Measurements from ENCODE around the gene SAV1. TPM values are rescaled to one million over a fixed set of nuclear protein-coding genes. Genes with fewer than 3 reads are reported as not detected.
"Not testable (repeated sequence)": the region's sequence is repeated elsewhere in the genome, so short reads cannot be mapped to it uniquely, and the experiment has no call there.

The SAV1 gene
- total and polyA plus RNA-seq, 2 experiments from 2014 or later, result 28.6 to 30.2 TPM

GRCh38 chr14:50705026-50705593 lies 37.0 kb upstream of the SAV1 start:
- Histone ChIP-seq H3K27ac (no peak overlapping the region), H3F3A (ENCODE audit: insufficient read depth) (no peaks in the 10 kb centered on the region), H4K20me1 (ENCODE audit: insufficient read depth) (no peaks in the 10 kb centered on the region), H3K9me2 (ENCODE audit: insufficient read depth) (no peaks in the 10 kb centered on the region), H3K4me2 (ENCODE audit: unreplicated experiment) (no peak overlapping the region), H3K4me3 (no peak overlapping the region), H3K36me3 (ENCODE audit: low read depth) (no peaks in the 10 kb centered on the region), H3K27me3 (replicated peaks; ENCODE audit: insufficient read depth) (no peaks in the 10 kb centered on the region; the same call in 1 of the 2 replicates), H2AFZ (no peak overlapping the region), H3K9ac (no peak overlapping the region), H3K4me1 (ENCODE audit: insufficient read depth) (no peaks in the 10 kb centered on the region), H3K79me2 (ENCODE audit: insufficient read depth) (no peaks in the 10 kb centered on the region), H3K9me3 (ENCODE audit: low read depth) (no peaks in the 10 kb centered on the region)
- in situ Hi-C loops (cut with MboI), result no loop called here
- WGBS, 2 experiments (ENCODE audit: low coverage in 1 of 2, low lambda C conversion rate in 2 of 2, missing lambda C conversion rate in 2 of 2), result 93 to 94% methylated on average over 21 to 22 of the region's 22 CpGs
- TF ChIP-seq EZH2phosphoT487 (IDR thresholded peaks at IDR 0.05; ENCODE audit: insufficient read depth, low read depth), result no peak
- TF ChIP-seq EZH2 (IDR thresholded peaks at IDR 0.05; ENCODE audit: insufficient read depth, poor library complexity, severe bottlenecking), result no peak
- DNase-seq, result no peak

DNA sequence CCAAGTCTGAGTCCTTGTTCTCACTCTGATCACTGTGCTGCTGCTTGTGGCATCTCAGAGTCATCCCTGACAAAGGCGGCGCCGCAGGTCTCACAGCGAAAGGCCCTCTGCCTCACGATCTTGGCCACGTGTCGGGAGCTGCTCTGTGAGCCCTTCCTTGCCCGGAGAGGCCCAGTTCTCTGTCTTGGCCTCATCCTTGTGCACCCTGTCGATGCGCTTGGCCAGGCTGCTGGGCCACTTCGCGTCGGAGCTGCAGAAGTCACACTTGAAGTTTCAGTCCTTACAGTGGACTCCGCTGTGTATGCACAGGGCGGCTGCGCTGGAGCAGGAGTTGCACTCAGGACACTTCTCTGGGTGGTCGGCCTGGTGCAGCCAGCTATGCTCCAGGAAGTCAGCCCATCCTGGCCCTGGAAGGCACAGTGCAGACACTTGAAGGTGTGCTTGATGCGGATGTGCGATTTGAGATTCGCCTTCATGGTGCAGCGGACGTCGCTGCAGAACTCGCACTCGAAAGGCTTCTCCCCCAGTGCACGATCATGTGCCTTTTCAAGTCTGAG lies 36.4 kb upstream of the SAV1 start:
- in situ Hi-C loops (cut with MboI), result no loop called here
- WGBS, 2 experiments (ENCODE audit: low coverage in 1 of 2, low lambda C conversion rate in 2 of 2, missing lambda C conversion rate in 2 of 2), result 95% methylated on average over 26 of the region's 26 CpGs

DNA sequence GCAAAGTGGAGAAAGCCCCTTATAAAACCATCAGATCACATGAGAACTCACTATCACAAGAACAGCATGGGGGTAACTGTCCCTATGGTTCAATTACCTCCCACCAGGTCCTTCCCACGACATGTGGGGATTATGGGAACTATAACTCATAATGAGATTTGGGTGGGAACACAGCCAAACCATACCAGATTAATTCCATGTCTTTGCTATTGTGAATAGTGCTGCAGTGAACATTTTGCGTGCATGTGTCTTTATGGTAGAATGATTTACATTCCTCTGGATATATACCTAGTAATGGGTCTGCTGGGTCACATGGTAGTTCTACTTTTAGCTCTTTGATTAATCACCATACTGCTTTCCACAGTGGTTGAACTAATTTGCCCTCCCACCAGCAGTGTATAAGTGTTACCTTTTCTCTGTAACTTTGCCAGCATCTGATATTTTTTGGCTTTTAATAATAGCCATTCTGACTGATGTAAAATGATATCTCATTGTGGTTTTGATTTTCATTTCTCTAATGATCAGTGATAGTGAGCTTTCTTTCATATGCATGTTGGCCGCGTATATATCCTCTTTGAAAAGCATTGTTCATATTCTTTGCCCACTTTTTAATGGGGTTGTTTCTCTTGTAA lies 29.7 kb upstream of the SAV1 start:
- no peaks in the 10 kb centered on the region for H3K79me2 ChIP-seq (ENCODE audit: insufficient read depth)
- no peaks in the 10 kb centered on the region for H3K36me3 ChIP-seq (ENCODE audit: low read depth)
- 60 to 63% methylated on average over 4 of the region's 4 CpGs for WGBS, 2 experiments (ENCODE audit: low coverage in 1 of 2, low lambda C conversion rate in 2 of 2, missing lambda C conversion rate in 2 of 2)
- TF ChIP-seq EZH2phosphoT487 (IDR thresholded peaks at IDR 0.05; ENCODE audit: insufficient read depth, low read depth) (no peak), EZH2 (IDR thresholded peaks at IDR 0.05; ENCODE audit: insufficient read depth, poor library complexity, severe bottlenecking) (no peak)
- in situ Hi-C loops (cut with MboI), result no loop called here
- no peaks in the 10 kb centered on the region for H3K9me3 ChIP-seq (ENCODE audit: low read depth)
- H3K9me2 ChIP-seq (ENCODE audit: insufficient read depth), result no peaks in the 10 kb centered on the region
- H3K9ac ChIP-seq, result no peak overlapping the region
- no peak overlapping the region for H3K4me2 ChIP-seq (ENCODE audit: unreplicated experiment)
- no peaks in the 10 kb centered on the region for H3K4me1 ChIP-seq (ENCODE audit: insufficient read depth)
- no peaks in the 10 kb centered on the region for H3F3A ChIP-seq (ENCODE audit: insufficient read depth)
- no peak overlapping the region for H3K27ac ChIP-seq
- no peaks in the 10 kb centered on the region for H4K20me1 ChIP-seq (ENCODE audit: insufficient read depth)
- no peaks in the 10 kb centered on the region for H3K27me3 ChIP-seq (replicated peaks; ENCODE audit: insufficient read depth)
- H2AFZ ChIP-seq, result no peak overlapping the region
- DNase-seq, result no peak
- no peak overlapping the region for H3K4me3 ChIP-seq

More for the DNA sequence above, 36.4 kb upstream of the SAV1 start:
- Histone ChIP-seq H3K9me3 (ENCODE audit: low read depth) (no peaks in the 10 kb centered on the region), H3K9ac (no peak overlapping the region), H4K20me1 (ENCODE audit: insufficient read depth) (no peaks in the 10 kb centered on the region), H2AFZ (no peak overlapping the region), H3K4me3 (no peak overlapping the region), H3K27ac (no peak overlapping the region), H3K4me2 (ENCODE audit: unreplicated experiment) (no peak overlapping the region), H3K79me2 (ENCODE audit: insufficient read depth) (no peaks in the 10 kb centered on the region), H3K36me3 (ENCODE audit: low read depth) (no peaks in the 10 kb centered on the region), H3K9me2 (ENCODE audit: insufficient read depth) (no peaks in the 10 kb centered on the region), H3K27me3 (replicated peaks; ENCODE audit: insufficient read depth) (no peaks in the 10 kb centered on the region; the same call in 1 of the 2 replicates), H3K4me1 (ENCODE audit: insufficient read depth) (no peaks in the 10 kb centered on the region), H3F3A (ENCODE audit: insufficient read depth) (no peaks in the 10 kb centered on the region)
- TF ChIP-seq EZH2 (IDR thresholded peaks at IDR 0.05; ENCODE audit: insufficient read depth, poor library complexity, severe bottlenecking) (no peak), EZH2phosphoT487 (IDR thresholded peaks at IDR 0.05; ENCODE audit: insufficient read depth, low read depth) (no peak)
- DNase-seq, result no peak

GRCh38 chr14:50694260-50694659 lies 26.2 kb upstream of the SAV1 start:
- DNase-seq; in situ Hi-C loops (cut with MboI): not testable (repeated sequence)

More at GRCh38 chr14:50694260-50694659, 26.2 kb upstream of the SAV1 start:
- H3K9me3 ChIP-seq (ENCODE audit: low read depth); H3F3A ChIP-seq (ENCODE audit: insufficient read depth); H3K36me3 ChIP-seq (ENCODE audit: low read depth); H4K20me1 ChIP-seq (ENCODE audit: insufficient read depth); H3K4me2 ChIP-seq (ENCODE audit: unreplicated experiment); H3K4me1 ChIP-seq (ENCODE audit: insufficient read depth); H2AFZ ChIP-seq; H3K79me2 ChIP-seq (ENCODE audit: insufficient read depth); H3K27me3 ChIP-seq (replicated peaks; ENCODE audit: insufficient read depth); H3K9ac ChIP-seq; H3K4me3 ChIP-seq; H3K27ac ChIP-seq; H3K9me2 ChIP-seq (ENCODE audit: insufficient read depth): not testable (repeated sequence)
- 83 to 88% methylated on average over 3 of the region's 3 CpGs for WGBS, 2 experiments (ENCODE audit: low coverage in 1 of 2, low lambda C conversion rate in 2 of 2, missing lambda C conversion rate in 2 of 2)

Data from GM23248 (cell line).